Measurements from ENCODE around the gene PASK. TPM values are rescaled to one million over a fixed set of nuclear protein-coding genes. Genes with fewer than 3 reads are reported as not detected.

The PASK gene
- polyA plus RNA-seq, 3 donors: 0.56 to 4.3 (median 0.70) TPM

DNA sequence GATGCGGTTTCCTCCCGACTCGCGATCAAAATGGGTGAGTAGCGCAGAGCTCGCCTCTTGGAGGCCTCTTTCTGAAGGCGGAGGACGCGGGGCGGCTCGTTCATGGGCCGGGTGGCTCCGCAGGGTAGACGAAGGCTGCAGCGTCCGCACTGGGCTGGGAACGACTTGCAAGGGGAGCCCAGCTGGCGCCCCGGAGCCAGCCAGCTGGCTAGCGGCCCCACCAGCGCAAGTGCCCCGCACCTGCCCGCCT is 328 bp upstream of the PASK start:
- Mint-ChIP-seq H3K27ac (peak overlapping the region in 3 of 7 donors; percentile 45 to 78 (median 73)), H3K36me3 (peaks cover 11 to 18% of the 10 kb centered on the region in 2 donors), H3K4me1 (peaks cover 24% of the 10 kb centered on the region), H3K4me3 (peak overlapping the region; percentile 98 to 99), H3K27me3 (ENCODE audit: low read depth in 3 of 3) (peaks cover 0 to 8% (median 2%) of the 10 kb centered on the region in 3 donors), H3K9me3 (no peaks in the 10 kb centered on the region)
- Histone ChIP-seq H3K36me3 (replicated peaks in 1 of 2; ENCODE audit: control insufficient read depth in 1 of 2, insufficient read depth in 2 of 2, low read length in 2 of 2) (peaks cover 1 to 18% of the 10 kb centered on the region in 2 donors), H4K20me1 (ENCODE audit: insufficient read depth, low read length) (peaks cover 21% of the 10 kb centered on the region), H3K9ac (ENCODE audit: insufficient read depth, low read length, poor library complexity, severe bottlenecking) (peak overlapping the region; percentile 80), H3K4me3 (replicated peaks in 1 of 3; ENCODE audit: low read depth in 2 of 3, low read length in 3 of 3) (peak overlapping the region; percentile 56 to 87 (median 83)), H3K9me3 (replicated peaks in 1 of 2; ENCODE audit: control insufficient read depth in 1 of 2, insufficient read depth in 1 of 2, low read length in 2 of 2) (no peaks in the 10 kb centered on the region), H3K4me1 (ENCODE audit: control insufficient read depth in 1 of 2, insufficient read depth in 2 of 2, low read length in 2 of 2) (peaks cover 12 to 27% of the 10 kb centered on the region in 2 donors), H3K27me3 (ENCODE audit: control insufficient read depth in 2 of 2, insufficient read depth in 2 of 2, low read length in 2 of 2) (no peaks in the 10 kb centered on the region), H2AFZ (ENCODE audit: insufficient read depth, low read depth, low read length, poor library complexity, severe bottlenecking) (peak overlapping the region; percentile 99), H3K79me2 (ENCODE audit: insufficient read depth, low read length) (peaks cover 33% of the 10 kb centered on the region), H3K27ac (ENCODE audit: low read depth in 1 of 2, low read length in 2 of 2) (no peak overlapping the region), H3K4me2 (replicated peaks; ENCODE audit: extremely low read depth, low read length, poor library complexity, severe bottlenecking) (peak overlapping the region; percentile 100)
- DNase-seq: peak in 1 of 3 donors; percentile 3
- TF ChIP-seq, protein P1, sequence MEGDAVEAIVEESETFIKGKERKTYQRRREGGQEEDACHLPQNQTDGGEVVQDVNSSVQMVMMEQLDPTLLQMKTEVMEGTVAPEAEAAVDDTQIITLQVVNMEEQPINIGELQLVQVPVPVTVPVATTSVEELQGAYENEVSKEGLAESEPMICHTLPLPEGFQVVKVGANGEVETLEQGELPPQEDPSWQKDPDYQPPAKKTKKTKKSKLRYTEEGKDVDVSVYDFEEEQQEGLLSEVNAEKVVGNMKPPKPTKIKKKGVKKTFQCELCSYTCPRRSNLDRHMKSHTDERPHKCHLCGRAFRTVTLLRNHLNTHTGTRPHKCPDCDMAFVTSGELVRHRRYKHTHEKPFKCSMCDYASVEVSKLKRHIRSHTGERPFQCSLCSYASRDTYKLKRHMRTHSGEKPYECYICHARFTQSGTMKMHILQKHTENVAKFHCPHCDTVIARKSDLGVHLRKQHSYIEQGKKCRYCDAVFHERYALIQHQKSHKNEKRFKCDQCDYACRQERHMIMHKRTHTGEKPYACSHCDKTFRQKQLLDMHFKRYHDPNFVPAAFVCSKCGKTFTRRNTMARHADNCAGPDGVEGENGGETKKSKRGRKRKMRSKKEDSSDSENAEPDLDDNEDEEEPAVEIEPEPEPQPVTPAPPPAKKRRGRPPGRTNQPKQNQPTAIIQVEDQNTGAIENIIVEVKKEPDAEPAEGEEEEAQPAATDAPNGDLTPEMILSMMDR (IDR thresholded peaks at IDR 0.05): no peak
- intact Hi-C loops (cut with micrococcal nuclease): loop anchor here in 1 of 2 donors (5.0 kb wide), 1 partner anchor 208 kb away; the partner anchor contains the start of gene FARP2
- WGBS (ENCODE audit: insufficient coverage): 0% methylated on average over 18 of the region's 23 CpGs

DNA sequence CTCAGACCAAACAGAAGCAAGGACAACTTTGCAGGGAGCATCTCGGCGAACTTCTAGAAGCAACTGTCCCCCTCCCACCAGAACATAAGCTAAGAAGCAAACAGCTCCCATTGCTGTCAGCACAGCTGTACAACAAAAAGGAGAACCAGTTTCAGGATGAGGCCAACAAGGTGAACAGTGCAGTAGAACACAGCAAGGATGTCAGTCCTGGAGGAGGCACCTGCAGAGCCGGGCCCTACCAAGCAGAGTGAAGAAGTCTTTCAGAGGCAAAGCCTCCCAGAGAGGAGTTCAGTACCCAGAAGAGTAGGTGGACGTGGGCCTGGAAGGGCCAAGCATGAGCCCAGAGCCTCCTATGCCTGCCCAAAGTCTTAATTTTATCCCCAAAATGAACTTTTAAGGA is 1.0 kb downstream of the PASK start:
- Histone ChIP-seq H3K9ac (ENCODE audit: insufficient read depth, low read length, poor library complexity, severe bottlenecking) (no peak overlapping the region), H3K36me3 (replicated peaks in 1 of 2; ENCODE audit: control insufficient read depth in 1 of 2, insufficient read depth in 2 of 2, low read length in 2 of 2) (peaks cover 0 to 6% of the 10 kb centered on the region in 2 donors), H3K4me1 (ENCODE audit: control insufficient read depth in 1 of 2, insufficient read depth in 2 of 2, low read length in 2 of 2) (peaks cover 12 to 27% of the 10 kb centered on the region in 2 donors), H3K27me3 (ENCODE audit: control insufficient read depth in 2 of 2, insufficient read depth in 2 of 2, low read length in 2 of 2) (no peaks in the 10 kb centered on the region), H3K4me2 (replicated peaks; ENCODE audit: extremely low read depth, low read length, poor library complexity, severe bottlenecking) (peak overlapping the region; percentile 100), H2AFZ (ENCODE audit: insufficient read depth, low read depth, low read length, poor library complexity, severe bottlenecking) (peak overlapping the region; percentile 99), H3K4me3 (replicated peaks in 1 of 3; ENCODE audit: low read depth in 2 of 3, low read length in 3 of 3) (peak overlapping the region in 1 of 3 experiments; percentile 87), H3K9me3 (replicated peaks in 1 of 2; ENCODE audit: control insufficient read depth in 1 of 2, insufficient read depth in 1 of 2, low read length in 2 of 2) (no peaks in the 10 kb centered on the region), H3K79me2 (ENCODE audit: insufficient read depth, low read length) (peaks cover 32% of the 10 kb centered on the region), H3K27ac (ENCODE audit: low read depth in 1 of 2, low read length in 2 of 2) (no peak overlapping the region), H4K20me1 (ENCODE audit: insufficient read depth, low read length) (peaks cover 17% of the 10 kb centered on the region)
- peak overlapping the region in 1 of 7 donors; percentile 46 for H3K27ac Mint-ChIP-seq
- TF ChIP-seq, protein P1 (IDR thresholded peaks at IDR 0.05): no peak
- H3K4me1 Mint-ChIP-seq: peaks cover 24% of the 10 kb centered on the region
- H3K4me3 Mint-ChIP-seq: peak overlapping the region; percentile 97 to 98
- H3K36me3 Mint-ChIP-seq: peaks cover 4 to 7% of the 10 kb centered on the region in 2 donors
- H3K27me3 Mint-ChIP-seq (ENCODE audit: low read depth in 3 of 3): peaks cover 0 to 8% (median 2%) of the 10 kb centered on the region in 3 donors
- intact Hi-C loops (cut with micrococcal nuclease): loop anchor here in 1 of 2 donors (5.0 kb wide), 1 partner anchor 209 kb away; the partner anchor contains the start of gene FARP2
- DNase-seq: no peak
- no peaks in the 10 kb centered on the region for H3K9me3 Mint-ChIP-seq
- WGBS (ENCODE audit: insufficient coverage): 85% methylated on average over 3 of the region's 4 CpGs
